Natural killer cell (primary cell): Measurements from ENCODE around the gene FRMD3. TPM values are rescaled to one million over a fixed set of nuclear protein-coding genes. Genes with fewer than 3 reads are reported as not detected.

ENCODE experiments used
- ATAC-seq, 3 donors: fragments of 150-1000 bp in 2 of 3; fragments of 200-7000 bp in 1 of 3; cut with Tn5 transposase; 1 replicate in 1 of 3; 2 replicates in 2 of 3; pipeline ENCODE4 v1.10.0; 2021; ENCODE audit warnings: mild to moderate bottlenecking in 2 of 3, moderate library complexity in 2 of 3
- DNase-seq, 2 donors: peaks; one replicate each; pipeline versions ENCODE4 v3.0.0 to v3.0.0-alpha.2; 2013 to 2021; ENCODE audit warnings: mixed read lengths in 1 of 2
- H3K27ac ChIP-seq: one replicate; pipeline ENCODE4 v1.5.1; 2013; ENCODE audit warnings: mild to moderate bottlenecking, low read length
- H3K27me3 ChIP-seq: one replicate; pipeline ENCODE4 v1.6.1; 2013; ENCODE audit warnings: low read length; ENCODE audit not compliant: control insufficient read depth, insufficient read depth
- H3K36me3 ChIP-seq: one replicate; pipeline ENCODE4 v1.6.1; 2013; ENCODE audit warnings: low read length; ENCODE audit not compliant: control insufficient read depth, insufficient read depth
- H3K4me1 ChIP-seq: one replicate; pipeline ENCODE4 v1.6.1; 2013; ENCODE audit warnings: low read length; ENCODE audit not compliant: control insufficient read depth, insufficient read depth
- H3K4me3 ChIP-seq: one replicate; pipeline ENCODE4 v1.5.1; 2013; ENCODE audit warnings: low read length
- H3K9me3 ChIP-seq: one replicate; pipeline ENCODE4 v1.6.1; 2013; ENCODE audit warnings: low read length; ENCODE audit not compliant: control insufficient read depth, insufficient read depth
- H3K27ac Mint-ChIP-seq, 2 donors: one replicate each; pipeline ENCODE4 v1.8.0; 2022; ENCODE audit warnings: mild to moderate bottlenecking in 2 of 2, mixed read lengths in 2 of 2, moderate library complexity in 1 of 2
- H3K27me3 Mint-ChIP-seq, 2 donors: one replicate each; pipeline ENCODE4 v1.8.0; 2022; ENCODE audit warnings: low read depth in 2 of 2, mixed read lengths in 2 of 2
- H3K36me3 Mint-ChIP-seq: one replicate; pipeline ENCODE4 v1.8.0; 2022; ENCODE audit warnings: mixed read lengths
- H3K4me1 Mint-ChIP-seq, 2 donors: one replicate each; pipeline ENCODE4 v1.8.0; 2022; ENCODE audit warnings: mixed read lengths in 2 of 2
- H3K4me3 Mint-ChIP-seq: one replicate; pipeline ENCODE4 v1.8.0; 2022; ENCODE audit warnings: mild to moderate bottlenecking, moderate library complexity, mixed read lengths
- H3K9me3 Mint-ChIP-seq, 2 donors: one replicate each; pipeline ENCODE4 v1.8.0; 2022; ENCODE audit warnings: mixed read lengths in 2 of 2
- WGBS: methylation state at CpG from one replicate; pipeline ENCODE4 v1.1.7; 2013; ENCODE audit warnings: missing lambda C conversion rate; ENCODE audit not compliant: insufficient coverage; 5-methylcytosine and 5-hydroxymethylcytosine counted together
- intact Hi-C: fragments of 100-400 bp; cut with micrococcal nuclease; formaldehyde crosslinking; loops from one replicate; pipeline ENCODE4 v1.14.2; 2022
- total RNA-seq, 4 donors: library from RNA; stranded (reverse); fragments of 120-200 nt in 1 of 4; gene quantifications; one replicate each; pipeline versions ENCODE4 v1.2.3 to v1.2.4, GENCODE V29; 2013 to 2022
- TF ChIP-seq, protein P1 (sequence below): fragments of 200-600 bp; IDR thresholded peaks from one replicate; pipeline ENCODE4 v1.8.0; 2022; ENCODE audit warnings: antibody characterized with exemption

The FRMD3 gene
- total RNA-seq, 3 donors from 2014 or later (not counting 1 experiment from before 2014, with no cell fraction given) = 1.2 to 2.4 (median 2.1) TPM

- intact Hi-C loops = no loop called here
- H3K4me1 ChIP-seq = no peaks in the 10 kb centered on the region
- no peaks in the 10 kb centered on the region for H3K36me3 ChIP-seq
- H3K27ac ChIP-seq = no peak overlapping the region
- Mint-ChIP-seq H3K36me3 (no peaks in the 10 kb centered on the region), H3K4me1 (no peaks in the 10 kb centered on the region), H3K9me3 (no peaks in the 10 kb centered on the region), H3K4me3 (no peak overlapping the region), H3K27ac (no peak overlapping the region), H3K27me3 (peaks cover 0 to 4% of the 10 kb centered on the region in 2 donors)
- 95% methylated on average over 6 of the region's 6 CpGs for WGBS
- H3K9me3 ChIP-seq = no peaks in the 10 kb centered on the region
- H3K4me3 ChIP-seq = no peak overlapping the region
- ATAC-seq = no peak
- TF ChIP-seq, protein P1, sequence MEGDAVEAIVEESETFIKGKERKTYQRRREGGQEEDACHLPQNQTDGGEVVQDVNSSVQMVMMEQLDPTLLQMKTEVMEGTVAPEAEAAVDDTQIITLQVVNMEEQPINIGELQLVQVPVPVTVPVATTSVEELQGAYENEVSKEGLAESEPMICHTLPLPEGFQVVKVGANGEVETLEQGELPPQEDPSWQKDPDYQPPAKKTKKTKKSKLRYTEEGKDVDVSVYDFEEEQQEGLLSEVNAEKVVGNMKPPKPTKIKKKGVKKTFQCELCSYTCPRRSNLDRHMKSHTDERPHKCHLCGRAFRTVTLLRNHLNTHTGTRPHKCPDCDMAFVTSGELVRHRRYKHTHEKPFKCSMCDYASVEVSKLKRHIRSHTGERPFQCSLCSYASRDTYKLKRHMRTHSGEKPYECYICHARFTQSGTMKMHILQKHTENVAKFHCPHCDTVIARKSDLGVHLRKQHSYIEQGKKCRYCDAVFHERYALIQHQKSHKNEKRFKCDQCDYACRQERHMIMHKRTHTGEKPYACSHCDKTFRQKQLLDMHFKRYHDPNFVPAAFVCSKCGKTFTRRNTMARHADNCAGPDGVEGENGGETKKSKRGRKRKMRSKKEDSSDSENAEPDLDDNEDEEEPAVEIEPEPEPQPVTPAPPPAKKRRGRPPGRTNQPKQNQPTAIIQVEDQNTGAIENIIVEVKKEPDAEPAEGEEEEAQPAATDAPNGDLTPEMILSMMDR = no peak
- no peak for DNase-seq
- no peaks in the 10 kb centered on the region for H3K27me3 ChIP-seq
Measured at GRCh38 chr9:83466351-83466750, 71.8 kb downstream of the FRMD3 start.

DNA sequence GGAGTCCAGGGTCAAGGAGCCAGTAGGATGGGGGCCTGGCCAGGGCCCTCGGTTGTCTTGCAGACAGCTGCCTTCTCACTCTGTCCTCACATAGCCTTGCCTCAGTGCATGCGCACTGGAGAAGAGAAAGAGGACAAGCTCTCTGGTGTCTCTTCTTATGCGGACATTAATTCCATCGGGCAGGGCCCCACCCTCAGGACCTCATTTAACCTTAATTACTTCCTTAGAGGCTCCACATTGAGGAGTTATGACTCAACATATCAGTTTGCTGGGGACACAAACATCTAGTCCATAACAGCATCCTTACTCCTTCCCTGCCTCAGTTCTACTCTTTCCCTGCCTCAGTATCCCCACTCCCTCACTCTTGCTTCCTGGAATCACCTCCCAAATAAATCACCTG lies 78.4 kb downstream of the FRMD3 start:
- intact Hi-C loops = no loop called here
- TF ChIP-seq, protein P1 = no peak
- no peaks in the 10 kb centered on the region for H3K9me3 ChIP-seq
- Mint-ChIP-seq H3K27me3 (no peaks in the 10 kb centered on the region), H3K4me3 (no peak overlapping the region), H3K9me3 (no peaks in the 10 kb centered on the region), H3K4me1 (no peaks in the 10 kb centered on the region), H3K36me3 (no peaks in the 10 kb centered on the region), H3K27ac (no peak overlapping the region)
- DNase-seq (no peak), ATAC-seq (no peak)
- H3K4me1 ChIP-seq = no peaks in the 10 kb centered on the region
- 89% methylated on average over 4 of the region's 4 CpGs for WGBS
- no peak overlapping the region for H3K27ac ChIP-seq
- H3K4me3 ChIP-seq = no peak overlapping the region
- no peaks in the 10 kb centered on the region for H3K36me3 ChIP-seq
- no peaks in the 10 kb centered on the region for H3K27me3 ChIP-seq

DNA sequence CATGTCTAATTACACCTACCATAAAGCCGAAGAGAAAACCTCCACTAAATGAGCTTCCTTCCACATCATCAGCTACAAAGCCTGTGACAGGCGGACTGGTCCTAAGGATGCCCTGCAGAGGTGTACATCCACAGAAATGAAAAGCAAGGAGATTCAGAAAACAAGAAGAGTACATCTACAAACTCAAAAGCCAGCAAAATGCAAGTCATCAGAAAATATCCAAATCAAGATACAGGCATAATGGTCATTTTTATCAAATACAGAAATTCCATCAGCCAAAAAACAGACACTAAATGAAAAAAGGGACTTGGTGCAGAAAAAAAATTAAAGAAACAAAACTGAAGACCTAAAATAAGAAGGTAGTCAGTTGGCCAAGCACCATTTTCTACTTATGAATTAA lies 79.7 kb downstream of the FRMD3 start:
- Mint-ChIP-seq H3K4me3 (no peak overlapping the region), H3K27me3 (no peaks in the 10 kb centered on the region), H3K36me3 (no peaks in the 10 kb centered on the region), H3K27ac (no peak overlapping the region), H3K9me3 (no peaks in the 10 kb centered on the region), H3K4me1 (no peaks in the 10 kb centered on the region)
- 88% methylated on average over 2 of the region's 2 CpGs for WGBS
- Histone ChIP-seq H3K27ac (no peak overlapping the region), H3K27me3 (no peaks in the 10 kb centered on the region), H3K4me3 (no peak overlapping the region), H3K9me3 (no peaks in the 10 kb centered on the region), H3K4me1 (no peaks in the 10 kb centered on the region), H3K36me3 (no peaks in the 10 kb centered on the region)
- DNase-seq (no peak), ATAC-seq (no peak)
- TF ChIP-seq, protein P1 = no peak
- intact Hi-C loops = no loop called here

DNA sequence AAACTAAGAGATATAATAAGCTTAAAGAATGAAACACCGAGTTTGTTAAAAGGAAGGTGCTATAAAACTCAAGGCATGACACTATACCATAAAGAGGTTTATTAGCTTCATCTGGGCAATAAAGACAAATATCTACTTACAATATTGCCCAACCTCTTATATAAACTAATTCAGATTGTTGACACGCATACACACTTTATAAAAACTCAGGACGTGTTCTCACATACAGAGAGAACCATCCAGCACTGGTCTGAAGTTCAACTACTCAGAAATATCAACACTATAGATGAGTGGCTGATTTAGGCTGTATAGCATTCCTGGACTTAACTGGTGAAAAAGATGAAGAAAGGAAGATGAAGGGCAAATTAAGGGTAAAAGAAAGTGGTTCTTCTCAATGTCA lies 81.2 kb downstream of the FRMD3 start:
- H3K27me3 Mint-ChIP-seq = no peaks in the 10 kb centered on the region
- no peak overlapping the region for H3K4me3 Mint-ChIP-seq
- no peak for ATAC-seq
- H3K27ac ChIP-seq = no peak overlapping the region
- no peak for DNase-seq
- H3K4me1 ChIP-seq = no peaks in the 10 kb centered on the region
- intact Hi-C loops = no loop called here
- no peak overlapping the region for H3K4me3 ChIP-seq
- H3K9me3 Mint-ChIP-seq = no peaks in the 10 kb centered on the region
- TF ChIP-seq, protein P1 = no peak
- no peaks in the 10 kb centered on the region for H3K4me1 Mint-ChIP-seq
- H3K27me3 ChIP-seq = no peaks in the 10 kb centered on the region
- no peaks in the 10 kb centered on the region for H3K9me3 ChIP-seq
- no peak overlapping the region for H3K27ac Mint-ChIP-seq
- no peaks in the 10 kb centered on the region for H3K36me3 ChIP-seq
- WGBS = 90% methylated on average over 2 of the region's 3 CpGs
- no peaks in the 10 kb centered on the region for H3K36me3 Mint-ChIP-seq
